Measurements from ENCODE around the gene ZFY.

DNA sequence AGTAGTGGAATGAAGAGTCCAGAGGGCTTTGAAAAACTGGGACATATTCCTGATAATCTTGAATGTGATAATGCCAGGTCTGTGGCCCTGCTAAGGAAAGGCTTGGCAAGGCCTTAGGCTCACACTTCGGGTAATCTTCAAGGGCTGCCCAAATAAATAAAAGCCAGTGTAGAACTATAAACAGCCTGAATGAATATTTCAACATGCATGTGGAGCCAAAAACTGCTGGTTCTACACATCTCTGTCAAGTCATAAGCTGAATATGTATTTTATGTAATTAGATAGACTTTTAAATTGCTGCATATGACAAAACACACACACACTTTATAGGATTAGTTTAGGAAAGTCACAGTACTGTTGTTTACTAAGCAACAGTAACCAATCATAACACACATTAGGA, 30.4 kb downstream of the ZFY start:
- TF ChIP-seq GTF2F1 (IDR thresholded peaks at IDR 0.05; ENCODE audit: low read length): no peak
- TF ChIP-seq, protein P1, sequence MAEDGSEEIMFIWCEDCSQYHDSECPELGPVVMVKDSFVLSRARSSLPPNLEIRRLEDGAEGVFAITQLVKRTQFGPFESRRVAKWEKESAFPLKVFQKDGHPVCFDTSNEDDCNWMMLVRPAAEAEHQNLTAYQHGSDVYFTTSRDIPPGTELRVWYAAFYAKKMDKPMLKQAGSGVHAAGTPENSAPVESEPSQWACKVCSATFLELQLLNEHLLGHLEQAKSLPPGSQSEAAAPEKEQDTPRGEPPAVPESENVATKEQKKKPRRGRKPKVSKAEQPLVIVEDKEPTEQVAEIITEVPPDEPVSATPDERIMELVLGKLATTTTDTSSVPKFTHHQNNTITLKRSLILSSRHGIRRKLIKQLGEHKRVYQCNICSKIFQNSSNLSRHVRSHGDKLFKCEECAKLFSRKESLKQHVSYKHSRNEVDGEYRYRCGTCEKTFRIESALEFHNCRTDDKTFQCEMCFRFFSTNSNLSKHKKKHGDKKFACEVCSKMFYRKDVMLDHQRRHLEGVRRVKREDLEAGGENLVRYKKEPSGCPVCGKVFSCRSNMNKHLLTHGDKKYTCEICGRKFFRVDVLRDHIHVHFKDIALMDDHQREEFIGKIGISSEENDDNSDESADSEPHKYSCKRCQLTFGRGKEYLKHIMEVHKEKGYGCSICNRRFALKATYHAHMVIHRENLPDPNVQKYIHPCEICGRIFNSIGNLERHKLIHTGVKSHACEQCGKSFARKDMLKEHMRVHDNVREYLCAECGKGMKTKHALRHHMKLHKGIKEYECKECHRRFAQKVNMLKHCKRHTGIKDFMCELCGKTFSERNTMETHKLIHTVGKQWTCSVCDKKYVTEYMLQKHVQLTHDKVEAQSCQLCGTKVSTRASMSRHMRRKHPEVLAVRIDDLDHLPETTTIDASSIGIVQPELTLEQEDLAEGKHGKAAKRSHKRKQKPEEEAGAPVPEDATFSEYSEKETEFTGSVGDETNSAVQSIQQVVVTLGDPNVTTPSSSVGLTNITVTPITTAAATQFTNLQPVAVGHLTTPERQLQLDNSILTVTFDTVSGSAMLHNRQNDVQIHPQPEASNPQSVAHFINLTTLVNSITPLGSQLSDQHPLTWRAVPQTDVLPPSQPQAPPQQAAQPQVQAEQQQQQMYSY (CRISPR knock-in tag; IDR thresholded peaks at IDR 0.05): no peak
- TF ChIP-seq ZNF264 (CRISPR knock-in tag; IDR thresholded peaks at IDR 0.05): no peak
- no peak for TF ChIP-seq KAT7 (CRISPR knock-in tag; IDR thresholded peaks at IDR 0.05; ENCODE audit: borderline replicate concordance)
- TF ChIP-seq CHD2 (IDR thresholded peaks at IDR 0.05; ENCODE audit: low read depth, low read length): no peak
- TF ChIP-seq HOXA7 (CRISPR knock-in tag; IDR thresholded peaks at IDR 0.05): no peak

Data from HepG2 (cell line).